ENCODE data around the gene GPRC5C. TPM values are rescaled to one million over a fixed set of nuclear protein-coding genes. Genes with fewer than 3 reads are reported as not detected.

Gene GPRC5C
- total RNA-seq, 1 experiment from 2014 or later: 37.3 TPM

DNA sequence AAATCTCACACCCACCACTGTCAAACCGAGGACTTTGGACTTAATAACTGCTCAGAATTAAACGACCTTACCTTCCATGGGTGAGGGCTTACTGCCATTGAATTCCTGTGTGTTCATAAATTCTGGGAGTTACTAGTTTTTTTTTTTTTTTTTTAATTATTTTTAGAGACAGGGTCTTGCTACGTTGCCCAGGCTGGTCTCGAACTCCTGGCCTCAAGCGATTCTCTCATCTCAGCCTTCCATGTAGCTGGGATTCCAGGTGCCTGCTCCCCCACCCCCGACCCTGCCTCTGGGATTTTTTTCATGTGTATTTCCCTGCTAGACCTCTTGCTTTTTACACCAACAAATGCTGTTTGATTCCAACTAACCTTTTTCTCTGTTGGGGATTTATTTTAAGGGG lies 19.7 kb downstream of the GPRC5C start:
- H3K36me3 Mint-ChIP-seq (ENCODE audit: insufficient read depth, unreplicated experiment): no peaks in the 10 kb centered on the region
- intact Hi-C loops (cut with micrococcal nuclease; ENCODE audit: unreplicated experiment): no loop called here
- H3K4me3 Mint-ChIP-seq (ENCODE audit: low read depth, unreplicated experiment): no peak overlapping the region
- CTCF ChIA-PET: interaction anchor here (0.7 to 1.1 kb wide), 3 partner anchors 34 to 105 kb away, joined by 3 to 5 read pairs (median 3); no protein-coding TSS in a partner anchor
- H3K9me3 Mint-ChIP-seq (ENCODE audit: low read depth, unreplicated experiment): no peaks in the 10 kb centered on the region
- no peak overlapping the region for H3K27ac Mint-ChIP-seq (ENCODE audit: unreplicated experiment)
- peaks cover 13% of the 10 kb centered on the region for H3K27me3 Mint-ChIP-seq (ENCODE audit: unreplicated experiment)
- TF ChIP-seq, protein P1, sequence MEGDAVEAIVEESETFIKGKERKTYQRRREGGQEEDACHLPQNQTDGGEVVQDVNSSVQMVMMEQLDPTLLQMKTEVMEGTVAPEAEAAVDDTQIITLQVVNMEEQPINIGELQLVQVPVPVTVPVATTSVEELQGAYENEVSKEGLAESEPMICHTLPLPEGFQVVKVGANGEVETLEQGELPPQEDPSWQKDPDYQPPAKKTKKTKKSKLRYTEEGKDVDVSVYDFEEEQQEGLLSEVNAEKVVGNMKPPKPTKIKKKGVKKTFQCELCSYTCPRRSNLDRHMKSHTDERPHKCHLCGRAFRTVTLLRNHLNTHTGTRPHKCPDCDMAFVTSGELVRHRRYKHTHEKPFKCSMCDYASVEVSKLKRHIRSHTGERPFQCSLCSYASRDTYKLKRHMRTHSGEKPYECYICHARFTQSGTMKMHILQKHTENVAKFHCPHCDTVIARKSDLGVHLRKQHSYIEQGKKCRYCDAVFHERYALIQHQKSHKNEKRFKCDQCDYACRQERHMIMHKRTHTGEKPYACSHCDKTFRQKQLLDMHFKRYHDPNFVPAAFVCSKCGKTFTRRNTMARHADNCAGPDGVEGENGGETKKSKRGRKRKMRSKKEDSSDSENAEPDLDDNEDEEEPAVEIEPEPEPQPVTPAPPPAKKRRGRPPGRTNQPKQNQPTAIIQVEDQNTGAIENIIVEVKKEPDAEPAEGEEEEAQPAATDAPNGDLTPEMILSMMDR (IDR thresholded peaks at IDR 0.05; ENCODE audit: unreplicated experiment): no peak
- BruUV-seq (replicated peaks): no TSS peak
- no peaks in the 10 kb centered on the region for H3K4me1 Mint-ChIP-seq (ENCODE audit: low read depth, unreplicated experiment)
- DNase-seq: no peak

DNA sequence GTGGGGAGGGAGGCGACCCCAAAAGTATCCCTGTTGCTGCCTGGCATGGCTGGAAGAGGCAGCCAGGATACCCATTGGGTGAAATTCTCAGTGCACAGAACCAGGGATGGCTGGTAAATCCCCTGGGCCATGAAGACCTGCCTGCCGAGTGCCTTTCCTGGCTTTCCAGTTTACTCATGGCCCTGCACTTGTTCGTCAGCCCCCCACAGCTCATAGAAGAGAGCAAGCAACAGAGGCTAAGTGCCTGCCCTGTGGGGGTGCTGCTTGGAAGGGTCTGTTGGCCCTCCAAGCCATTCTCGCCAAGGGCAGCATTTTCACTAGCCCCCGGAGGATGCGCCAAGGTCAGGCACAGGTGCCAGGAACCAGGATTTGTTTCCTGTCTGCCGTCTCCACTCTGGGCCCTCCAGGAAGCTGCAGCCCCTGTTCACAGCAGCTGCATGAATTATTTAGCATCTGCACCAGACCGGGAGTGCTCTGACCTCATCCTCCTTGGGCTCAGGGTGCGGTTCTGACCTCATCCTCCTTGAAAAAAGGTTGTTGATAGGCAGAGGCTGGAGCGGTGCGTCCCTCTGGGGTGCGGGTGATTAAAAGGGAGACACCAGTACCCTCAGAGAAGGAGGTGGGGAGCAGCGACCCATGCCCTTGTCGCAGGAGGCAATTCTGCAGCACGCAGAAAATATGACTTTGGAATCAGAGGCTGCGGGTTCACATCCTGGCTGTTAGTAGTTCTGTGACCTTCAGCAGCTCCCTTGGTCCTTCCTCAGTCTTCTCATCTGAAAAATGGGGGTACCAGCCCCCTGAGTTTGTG lies 20.3 kb downstream of the GPRC5C start:
- CTCF ChIA-PET: interaction anchor here (0.7 to 1.0 kb wide), 2 partner anchors 9 to 106 kb away, joined by 3 to 4 read pairs; no protein-coding TSS in a partner anchor
- Mint-ChIP-seq H3K4me3 (ENCODE audit: low read depth, unreplicated experiment) (no peak overlapping the region), H3K27me3 (ENCODE audit: unreplicated experiment) (peaks cover 14% of the 10 kb centered on the region), H3K27ac (ENCODE audit: unreplicated experiment) (no peak overlapping the region), H3K36me3 (ENCODE audit: insufficient read depth, unreplicated experiment) (no peaks in the 10 kb centered on the region), H3K4me1 (ENCODE audit: low read depth, unreplicated experiment) (no peaks in the 10 kb centered on the region), H3K9me3 (ENCODE audit: low read depth, unreplicated experiment) (no peaks in the 10 kb centered on the region)
- BruUV-seq (replicated peaks): no TSS peak
- DNase-seq: no peak
- intact Hi-C loops (cut with micrococcal nuclease; ENCODE audit: unreplicated experiment): no loop called here
- TF ChIP-seq, protein P1 (IDR thresholded peaks at IDR 0.05; ENCODE audit: unreplicated experiment): no peak

DNA sequence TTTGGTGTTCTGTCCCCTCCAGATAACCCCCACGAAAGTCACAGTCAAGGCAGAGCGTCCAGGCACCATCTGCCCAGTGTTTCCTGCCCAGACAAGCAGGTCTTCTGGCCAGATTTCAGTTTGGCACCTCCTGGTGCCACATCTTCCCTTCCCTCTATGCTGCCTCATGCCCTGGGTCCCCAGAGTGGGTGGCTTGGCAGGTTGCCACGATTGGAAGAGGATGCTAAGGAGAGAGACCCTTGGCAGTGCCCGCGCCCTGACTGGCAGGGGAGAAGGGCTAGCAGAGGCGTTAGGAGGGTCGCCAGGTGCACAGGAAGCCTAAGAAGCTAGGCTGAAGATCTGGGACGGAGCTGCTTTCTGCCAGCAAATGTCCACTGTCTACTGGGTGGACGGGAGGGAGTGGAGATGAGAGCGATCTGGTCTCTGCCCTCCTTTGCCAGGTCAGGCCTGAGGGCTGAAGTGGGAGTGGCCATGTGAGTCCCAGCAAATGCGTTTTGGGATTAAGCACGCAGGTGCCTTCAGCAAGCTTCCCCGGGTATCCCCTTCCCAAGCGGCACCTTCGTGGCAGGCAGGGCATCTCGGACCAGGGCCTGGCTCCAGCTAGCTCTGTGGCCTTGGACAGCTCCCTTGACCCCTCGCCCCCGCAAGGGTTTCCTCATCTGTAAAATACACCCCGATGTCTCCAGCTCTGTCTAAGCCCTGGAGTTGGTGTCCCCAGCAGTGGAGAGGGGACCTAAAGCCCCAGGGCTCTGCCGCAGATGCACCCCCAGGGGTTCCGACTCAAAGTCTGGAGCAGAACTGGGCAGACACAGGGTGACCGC lies 21.2 kb downstream of the GPRC5C start:
- H3K4me3 Mint-ChIP-seq (ENCODE audit: low read depth, unreplicated experiment): no peak overlapping the region
- BruUV-seq (replicated peaks): no TSS peak
- CTCF ChIA-PET: interaction anchor here (1.0 to 3.5 kb wide), 4 partner anchors 10 to 74 kb away, joined by 4 to 37 read pairs (median 6); no protein-coding TSS in a partner anchor

DNA sequence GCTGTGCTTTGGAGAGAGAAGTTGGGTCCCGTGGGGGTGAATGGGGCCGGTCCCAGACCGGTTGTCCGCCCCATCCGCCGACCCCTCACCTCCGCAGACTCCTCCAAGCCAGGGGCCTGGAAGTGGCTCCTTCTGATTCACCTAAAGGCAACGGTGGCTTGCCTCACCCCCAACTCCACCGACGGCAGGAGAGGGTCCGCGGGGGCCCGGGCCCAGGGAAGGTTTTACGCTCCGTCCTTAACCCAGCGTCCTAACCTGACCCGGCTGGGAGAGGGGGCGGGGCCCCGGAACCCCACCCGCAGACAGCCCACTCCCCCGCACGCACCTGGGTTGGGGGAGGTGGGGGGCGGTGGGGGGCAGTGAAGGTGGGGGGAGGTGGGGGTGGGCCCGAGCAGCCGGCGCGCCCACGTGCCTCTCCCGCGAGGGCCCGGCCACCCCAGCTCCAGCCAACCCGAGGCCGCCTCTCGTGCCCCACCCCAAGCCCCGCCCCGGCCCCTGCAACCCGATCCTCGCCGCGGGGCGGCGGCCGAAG lies 21.8 kb downstream of the GPRC5C start:
- intact Hi-C loops (cut with micrococcal nuclease; ENCODE audit: unreplicated experiment): no loop called here
- Mint-ChIP-seq H3K27me3 (ENCODE audit: unreplicated experiment) (peaks cover 27% of the 10 kb centered on the region), H3K4me3 (ENCODE audit: low read depth, unreplicated experiment) (peak overlapping the region; percentile 61), H3K4me1 (ENCODE audit: low read depth, unreplicated experiment) (no peaks in the 10 kb centered on the region), H3K36me3 (ENCODE audit: insufficient read depth, unreplicated experiment) (no peaks in the 10 kb centered on the region), H3K9me3 (ENCODE audit: low read depth, unreplicated experiment) (no peaks in the 10 kb centered on the region), H3K27ac (ENCODE audit: unreplicated experiment) (no peak overlapping the region)
- no peak for DNase-seq
- TF ChIP-seq, protein P1 (IDR thresholded peaks at IDR 0.05; ENCODE audit: unreplicated experiment): no peak
- BruUV-seq (replicated peaks): no TSS peak
- CTCF ChIA-PET: interaction anchor here (0.6 to 3.5 kb wide), 8 partner anchors 12 to 86 kb away, joined by 3 to 37 read pairs (median 6); partner anchors contain the start of gene GPR142

More for the DNA sequence above, 21.2 kb downstream of the GPRC5C start:
- DNase-seq: no peak
- intact Hi-C loops (cut with micrococcal nuclease; ENCODE audit: unreplicated experiment): no loop called here
- Mint-ChIP-seq H3K36me3 (ENCODE audit: insufficient read depth, unreplicated experiment) (no peaks in the 10 kb centered on the region), H3K4me1 (ENCODE audit: low read depth, unreplicated experiment) (no peaks in the 10 kb centered on the region), H3K9me3 (ENCODE audit: low read depth, unreplicated experiment) (no peaks in the 10 kb centered on the region), H3K27ac (ENCODE audit: unreplicated experiment) (no peak overlapping the region), H3K27me3 (ENCODE audit: unreplicated experiment) (peaks cover 20% of the 10 kb centered on the region)
- TF ChIP-seq, protein P1 (IDR thresholded peaks at IDR 0.05; ENCODE audit: unreplicated experiment): no peak

Measured in Calu3 (cell line).